HG02623 (cell line): ENCODE results near the gene PCDHGB7.
"Not testable (repeated sequence)": the region's sequence is repeated elsewhere in the genome, so short reads cannot be mapped to it uniquely, and the experiment has no call there.

Experiments used
- ATAC-seq: cut with Tn5 transposase; IDR thresholded peaks from one replicate; pipeline ENCODE4 v1.9.1; 2021; ENCODE audit warnings: moderate library complexity; ENCODE audit not compliant: unreplicated experiment

PCDHGB7 gene

GRCh38 chr5:141422742-141423291 lies 5.3 kb downstream of the PCDHGB7 start:
- ATAC-seq: no peak

GRCh38 chr5:141427783-141428426 lies 10.4 kb downstream of the PCDHGB7 start:
- ATAC-seq: no peak

GRCh38 chr5:141430332-141431113 lies 13.0 kb downstream of the PCDHGB7 start, which contains the start of gene PCDHGA12:
Gene PCDHGA12 (plus strand): TSS chr5:141430507. CDS start chr5:141430760, 253 bp downstream.
- peak; percentile 76 for ATAC-seq

GRCh38 chr5:141431286-141431685 lies 13.8 kb downstream of the PCDHGB7 start:
- peak; percentile 43 for ATAC-seq

- not testable (repeated sequence) for ATAC-seq
Observed at GRCh38 chr5:141432308-141432707, 14.8 kb downstream of the PCDHGB7 start.

GRCh38 chr5:141432726-141433125 lies 15.2 kb downstream of the PCDHGB7 start:
- not testable (repeated sequence) for ATAC-seq

GRCh38 chr5:141434006-141434405 lies 16.5 kb downstream of the PCDHGB7 start:
- no peak for ATAC-seq

GRCh38 chr5:141437221-141437620 lies 19.7 kb downstream of the PCDHGB7 start:
- no peak for ATAC-seq

- ATAC-seq: no peak
Observed at GRCh38 chr5:141439411-141440141, 22.1 kb downstream of the PCDHGB7 start.

- ATAC-seq: no peak
Observed at GRCh38 chr5:141440341-141440740, 22.9 kb downstream of the PCDHGB7 start.

- ATAC-seq: no peak
Observed at GRCh38 chr5:141441571-141442170, 24.2 kb downstream of the PCDHGB7 start.

- ATAC-seq: no peak
Observed at GRCh38 chr5:141465351-141465750, 47.9 kb downstream of the PCDHGB7 start.
